K562 (cell line): ENCODE measurements around the gene DAP. TPM values are rescaled to one million over a fixed set of nuclear protein-coding genes. Genes with fewer than 3 reads are reported as not detected.

Experiments
- AFF1 ChIP-seq, 2 experiments: fragments of 450-650 bp; IDR thresholded peaks; 2 replicates each; pipeline ENCODE4 v1.6.1; 2018; ENCODE audit warnings: mild to moderate bottlenecking in 2 of 2, low read depth in 1 of 2; ENCODE audit not compliant: partially characterized antibody in 2 of 2
- EP300 ChIP-seq: IDR thresholded peaks from 2 replicates; pipeline ENCODE4 v1.6.1; 2012; ENCODE audit warnings: low read length, improper control_type of control experiment
- GTF2E2 ChIP-seq: fragments of 200-800 bp; sonication (Bioruptor generic); IDR thresholded peaks from 2 replicates; pipeline ENCODE4 v1.6.1; 2016; ENCODE audit warnings: missing genetic modification characterization, missing compliant biosample characterization
- RBM25 ChIP-seq: fragments of 200-400 bp; formaldehyde crosslinking; IDR thresholded peaks from 2 replicates; pipeline ENCODE4 v1.6.1; 2018; ENCODE audit warnings: low read length, low read depth, moderate library complexity; ENCODE audit not compliant: severe bottlenecking
- RUNX1 ChIP-seq: sonication (generic); IDR thresholded peaks from 2 replicates; pipeline ENCODE4 v1.6.1; 2016; ENCODE audit warnings: antibody characterized with exemption, low read depth
- SAP30 ChIP-seq: fragments of 200-600 bp; sonication (generic); IDR thresholded peaks from 2 replicates; pipeline ENCODE4 v1.6.1; 2012; ENCODE audit warnings: borderline replicate concordance, low read depth, mild to moderate bottlenecking, moderate library complexity, low read length, control low read depth, inconsistent platforms; ENCODE audit not compliant: insufficient read depth, poor library complexity, severe bottlenecking
- TRIM25 ChIP-seq: fragments of 450-650 bp; IDR thresholded peaks from 2 replicates; pipeline ENCODE4 v1.7.0; 2016; ENCODE audit warnings: borderline replicate concordance
- ZKSCAN1 ChIP-seq: fragments of 150-350 bp; IDR thresholded peaks from 2 replicates; pipeline ENCODE4 v1.6.1; 2016; ENCODE audit warnings: low read depth, low read length
- ZNF23 ChIP-seq: fragments of 250-450 bp; sonication (Bioruptor Pico); IDR thresholded peaks from 2 replicates; pipeline ENCODE4 v1.4.0; 2020; ENCODE audit warnings: mild to moderate bottlenecking
- ZNF644 ChIP-seq: fragments of 200-800 bp; sonication (Bioruptor generic); IDR thresholded peaks from 2 replicates; pipeline ENCODE4 v1.6.1; 2016; ENCODE audit warnings: low read depth, missing genetic modification characterization, missing compliant biosample characterization
- polyA plus RNA-seq, 8 experiments: library from polyadenylated mRNA; depleted of rRNA in 4 of 8; stranded (reverse) in 5 of 8; unstranded in 3 of 8; fragments of >200 nt; fragmentation: Nextera tagmentation in 2 of 8; fragmentation: Illumina TruSeq in 1 of 8; extraction: Ambion mirVana in 2 of 8; extraction: Trizol in 1 of 8; gene quantifications; 2 replicates each; pipeline versions ENCODE4 v1.2.1 to v1.2.3, GENCODE V29; 2011 to 2014; ENCODE audit warnings: inconsistent platforms in 1 of 8, missing spikeins in 1 of 8
- total RNA-seq, 7 experiments: library from RNA; depleted of rRNA in 6 of 7; stranded (reverse); fragments of >200 nt in 6 of 7; fragmentation: Illumina TruSeq in 2 of 7; extraction: Trizol in 2 of 7; gene quantifications; 2 replicates each; pipeline versions ENCODE4 v1.2.1 to v1.2.3, GENCODE V29; 2011 to 2021; ENCODE audit warnings: low replicate concordance in 1 of 7

Gene DAP
- total and polyA plus RNA-seq, 9 of the 15 experiments (the other 6 are each of a cell fraction or from before 2014, with no cell fraction given), result 14.1 to 151 (median 34.5) TPM

DNA sequence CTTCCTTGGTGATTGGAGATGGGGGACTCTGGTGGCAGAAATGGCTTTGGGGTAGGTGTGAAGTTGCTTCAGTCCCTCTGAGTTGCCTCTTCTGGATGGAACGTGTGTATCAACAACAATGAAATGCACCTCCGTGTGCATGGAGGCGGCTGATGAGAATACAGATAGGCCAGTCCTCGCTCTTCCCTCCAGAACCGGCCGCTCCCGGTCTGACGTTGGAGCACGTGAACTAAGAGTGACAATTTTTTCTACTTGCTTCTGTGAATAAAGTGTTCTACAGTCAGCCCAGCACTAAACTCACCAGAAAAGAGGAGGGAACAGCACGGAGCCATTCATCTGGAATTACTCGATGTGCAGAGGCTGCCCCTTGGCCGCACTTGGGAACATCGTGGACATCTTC lies 106.5 kb downstream of the DAP start (continued):
- TF ChIP-seq TRIM25, result no peak
- no peak for TF ChIP-seq AFF1 (IDR thresholded peaks at IDR 0.05; ENCODE audit: low read depth in 1 of 2, partially characterized antibody in 2 of 2)
- TF ChIP-seq ZKSCAN1, result no peak
- TF ChIP-seq ZNF23, result no peak
- no peak for TF ChIP-seq SAP30
- TF ChIP-seq GTF2E2, result no peak
- TF ChIP-seq RUNX1, result no peak
- no peak for TF ChIP-seq ZNF644
- TF ChIP-seq RBM25, result no peak
- no peak for TF ChIP-seq EP300
